ENCODE data around the gene OR1L8.
"Not testable (repeated sequence)": the region's sequence is repeated elsewhere in the genome, so short reads cannot be mapped to it uniquely, and the experiment has no call there.

The OR1L8 gene

DNA sequence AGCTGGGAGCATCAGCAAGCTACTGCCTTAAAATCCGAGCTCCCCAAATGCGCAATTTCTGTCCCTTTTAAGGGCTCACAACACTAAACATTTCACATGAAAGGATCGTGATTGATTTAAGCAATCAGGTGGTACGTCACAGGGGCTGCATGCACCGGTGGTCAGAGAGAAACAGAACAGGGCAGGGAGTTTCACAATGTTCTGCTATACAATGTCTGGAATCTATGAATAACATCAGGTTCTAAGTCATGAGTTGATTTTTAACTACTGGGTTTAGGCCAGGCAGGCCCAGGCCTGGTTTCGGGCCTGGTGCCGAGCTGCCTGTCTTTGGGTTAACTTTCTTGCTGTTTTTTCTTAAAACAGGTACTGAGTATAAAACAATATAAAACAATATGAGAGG, 46.1 kb downstream of the OR1L8 start:
- not testable (repeated sequence) for H3K4me3 ChIP-seq (ENCODE audit: low read depth, low read length); H3K4ac ChIP-seq (ENCODE audit: low read depth, low read length); H2BK120ac ChIP-seq (ENCODE audit: insufficient read depth, low read length, poor library complexity); H3K36me3 ChIP-seq (ENCODE audit: control insufficient read depth in 1 of 2, insufficient read depth in 2 of 2, low read length in 2 of 2); H3K9ac ChIP-seq (ENCODE audit: low read length); H3K79me2 ChIP-seq (ENCODE audit: control insufficient read depth, insufficient read depth, low read length, poor library complexity); H3K4me2 ChIP-seq (ENCODE audit: low read length); H4K91ac ChIP-seq (ENCODE audit: low read depth, low read length); H3K18ac ChIP-seq (ENCODE audit: low read length); H3K79me1 ChIP-seq (ENCODE audit: low read length); H4K12ac ChIP-seq (ENCODE audit: low read depth, low read length); H2BK12ac ChIP-seq (ENCODE audit: low read length); H3K9me3 ChIP-seq (ENCODE audit: insufficient read depth, low read depth, low read length); H2BK5ac ChIP-seq (ENCODE audit: low read depth, low read length, poor library complexity); H2AK5ac ChIP-seq (ENCODE audit: low read length); H2AFZ ChIP-seq (ENCODE audit: insufficient read depth, low read length, poor library complexity); H3K27ac ChIP-seq (ENCODE audit: low read depth, low read length); DNase-seq; H3K23ac ChIP-seq (ENCODE audit: low read length); H3K27me3 ChIP-seq (ENCODE audit: insufficient read depth, low read length); H3K4me1 ChIP-seq (ENCODE audit: control insufficient read depth in 1 of 2, insufficient read depth in 2 of 2, low read length in 2 of 2); H4K8ac ChIP-seq (ENCODE audit: low read depth, low read length); H3K14ac ChIP-seq (ENCODE audit: low read length)
- no CpG with 5 or more reads among the region's 7 CpGs for WGBS (ENCODE audit: extremely low coverage, insufficient coverage, insufficient read length)

DNA sequence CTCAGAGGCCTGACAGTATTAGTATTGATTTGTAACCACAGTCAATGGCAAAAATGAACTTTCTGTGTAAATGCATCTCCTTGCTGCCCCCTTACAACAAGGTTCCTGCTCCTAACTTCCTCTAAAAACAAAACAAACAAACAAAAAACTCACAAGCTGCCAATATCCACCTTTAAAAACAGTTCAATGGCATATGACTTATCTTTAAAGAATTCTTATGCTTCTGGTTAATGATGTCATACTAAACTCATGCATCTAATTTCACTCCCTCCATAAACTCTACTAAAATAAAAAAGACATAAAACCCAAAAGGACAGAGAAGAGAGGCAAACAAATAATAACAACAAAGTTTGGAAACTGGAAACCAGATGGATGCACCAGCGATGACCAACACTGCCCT, 47.0 kb downstream of the OR1L8 start:
- Histone ChIP-seq H2AFZ (ENCODE audit: insufficient read depth, low read length, poor library complexity) (no peak overlapping the region), H3K27ac (ENCODE audit: low read depth, low read length) (no peak overlapping the region), H3K9ac (ENCODE audit: low read length) (no peak overlapping the region), H3K79me2 (ENCODE audit: control insufficient read depth, insufficient read depth, low read length, poor library complexity) (no peaks in the 10 kb centered on the region), H3K4me1 (ENCODE audit: control insufficient read depth in 1 of 2, insufficient read depth in 2 of 2, low read length in 2 of 2) (no peaks in the 10 kb centered on the region), H3K79me1 (ENCODE audit: low read length) (no peaks in the 10 kb centered on the region), H2BK12ac (ENCODE audit: low read length) (no peak overlapping the region), H3K4me2 (ENCODE audit: low read length) (no peak overlapping the region), H3K4me3 (ENCODE audit: low read depth, low read length) (no peak overlapping the region), H2BK5ac (ENCODE audit: low read depth, low read length, poor library complexity) (no peak overlapping the region), H2BK120ac (ENCODE audit: insufficient read depth, low read length, poor library complexity) (no peak overlapping the region), H4K12ac (ENCODE audit: low read depth, low read length) (no peak overlapping the region), H3K36me3 (ENCODE audit: control insufficient read depth in 1 of 2, insufficient read depth in 2 of 2, low read length in 2 of 2) (no peaks in the 10 kb centered on the region), H3K23ac (ENCODE audit: low read length) (no peak overlapping the region), H3K14ac (ENCODE audit: low read length) (no peak overlapping the region), H4K91ac (ENCODE audit: low read depth, low read length) (no peak overlapping the region), H3K18ac (ENCODE audit: low read length) (no peak overlapping the region), H3K9me3 (ENCODE audit: insufficient read depth, low read depth, low read length) (peaks cover 5% of the 10 kb centered on the region), H4K8ac (ENCODE audit: low read depth, low read length) (no peak overlapping the region), H2AK5ac (ENCODE audit: low read length) (no peak overlapping the region), H3K27me3 (ENCODE audit: insufficient read depth, low read length) (no peaks in the 10 kb centered on the region), H3K4ac (ENCODE audit: low read depth, low read length) (no peak overlapping the region)
- DNase-seq = no peak
- no CpG with 5 or more reads among the region's 1 CpG for WGBS (ENCODE audit: extremely low coverage, insufficient coverage, insufficient read length)

DNA sequence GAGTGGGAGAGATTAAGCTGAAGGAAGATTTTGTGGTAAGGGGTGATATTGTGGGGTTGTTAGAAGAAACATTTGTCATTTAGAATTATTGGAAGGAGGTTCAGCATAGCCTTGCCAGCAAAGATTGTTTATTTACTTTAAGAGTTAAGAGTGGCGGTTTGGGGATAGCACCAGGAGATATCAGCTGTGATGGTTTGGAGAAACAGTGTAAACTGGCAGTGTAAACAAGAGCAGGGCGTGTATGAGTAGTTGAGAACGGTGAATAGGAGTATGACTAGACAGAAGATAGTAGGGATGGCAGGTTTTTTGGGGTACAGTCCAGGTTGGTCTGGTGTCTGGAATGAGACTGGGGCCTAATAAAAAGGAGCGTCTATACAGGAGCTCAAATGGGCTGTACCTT, 52.0 kb downstream of the OR1L8 start:
- not testable (repeated sequence) for H2BK12ac ChIP-seq (ENCODE audit: low read length); H2BK5ac ChIP-seq (ENCODE audit: low read depth, low read length, poor library complexity); H2AFZ ChIP-seq (ENCODE audit: insufficient read depth, low read length, poor library complexity); H2BK120ac ChIP-seq (ENCODE audit: insufficient read depth, low read length, poor library complexity); H3K4me1 ChIP-seq (ENCODE audit: control insufficient read depth in 1 of 2, insufficient read depth in 2 of 2, low read length in 2 of 2); H3K27ac ChIP-seq (ENCODE audit: low read depth, low read length); H2AK5ac ChIP-seq (ENCODE audit: low read length); H3K23ac ChIP-seq (ENCODE audit: low read length); H3K4me2 ChIP-seq (ENCODE audit: low read length); H3K36me3 ChIP-seq (ENCODE audit: control insufficient read depth in 1 of 2, insufficient read depth in 2 of 2, low read length in 2 of 2); H4K8ac ChIP-seq (ENCODE audit: low read depth, low read length); H3K4ac ChIP-seq (ENCODE audit: low read depth, low read length); H3K27me3 ChIP-seq (ENCODE audit: insufficient read depth, low read length); H3K79me1 ChIP-seq (ENCODE audit: low read length); H4K12ac ChIP-seq (ENCODE audit: low read depth, low read length); H3K14ac ChIP-seq (ENCODE audit: low read length); DNase-seq; H3K79me2 ChIP-seq (ENCODE audit: control insufficient read depth, insufficient read depth, low read length, poor library complexity); H4K91ac ChIP-seq (ENCODE audit: low read depth, low read length); H3K9ac ChIP-seq (ENCODE audit: low read length); H3K4me3 ChIP-seq (ENCODE audit: low read depth, low read length); H3K18ac ChIP-seq (ENCODE audit: low read length)
- no CpG with 5 or more reads among the region's 4 CpGs for WGBS (ENCODE audit: extremely low coverage, insufficient coverage, insufficient read length)
- H3K9me3 ChIP-seq (ENCODE audit: insufficient read depth, low read depth, low read length) = peaks cover 13% of the 10 kb centered on the region

DNA sequence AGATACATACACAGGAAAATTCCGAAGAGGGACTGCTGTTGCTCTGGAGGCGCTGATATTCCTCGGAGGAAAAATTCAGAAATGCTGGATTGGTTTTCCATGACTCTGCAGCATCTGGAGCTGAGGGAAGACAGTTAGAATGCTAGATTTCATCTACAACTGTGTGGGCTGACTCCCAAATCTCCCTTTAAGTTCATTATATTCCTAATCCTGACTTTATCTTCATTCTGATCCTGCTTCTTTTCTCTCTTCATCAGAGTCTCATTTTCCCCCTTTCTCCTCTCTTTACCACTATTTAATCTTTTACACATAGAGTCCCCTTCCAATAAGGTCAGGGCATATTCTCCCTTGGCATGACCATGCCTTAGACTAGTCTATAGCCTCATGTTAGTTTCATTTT, 56.0 kb downstream of the OR1L8 start, which contains the start of gene OR1N1:
TSS of gene OR1N1 (minus strand) at position 101 of the 400 bp plus-strand sequence. CDS start at position 101, 0 bp downstream.
- Histone ChIP-seq H3K4ac (ENCODE audit: low read depth, low read length) (no peak within 1 kb of the TSS), H3K14ac (ENCODE audit: low read length) (no peak within 1 kb of the TSS)
- no CpG with 5 or more reads among the region's 3 CpGs for WGBS (ENCODE audit: extremely low coverage, insufficient coverage, insufficient read length)

More for the DNA sequence above, 56.0 kb downstream of the OR1L8 start, which contains the start of gene OR1N1:
- Histone ChIP-seq H2AFZ (ENCODE audit: insufficient read depth, low read length, poor library complexity) (no peak within 1 kb of the TSS), H4K12ac (ENCODE audit: low read depth, low read length) (no peak within 1 kb of the TSS), H3K27me3 (ENCODE audit: insufficient read depth, low read length) (no peaks in the 10 kb centered on the region), H3K9ac (ENCODE audit: low read length) (no peak within 1 kb of the TSS), H2BK12ac (ENCODE audit: low read length) (no peak within 1 kb of the TSS), H4K91ac (ENCODE audit: low read depth, low read length) (no peak within 1 kb of the TSS), H3K18ac (ENCODE audit: low read length) (no peak within 1 kb of the TSS), H3K4me2 (ENCODE audit: low read length) (no peak within 1 kb of the TSS), H2BK120ac (ENCODE audit: insufficient read depth, low read length, poor library complexity) (no peak within 1 kb of the TSS), H3K79me2 (ENCODE audit: control insufficient read depth, insufficient read depth, low read length, poor library complexity) (no peaks in the 10 kb centered on the region), H2BK5ac (ENCODE audit: low read depth, low read length, poor library complexity) (no peak within 1 kb of the TSS), H3K4me1 (ENCODE audit: control insufficient read depth in 1 of 2, insufficient read depth in 2 of 2, low read length in 2 of 2) (no peaks in the 10 kb centered on the region), H3K79me1 (ENCODE audit: low read length) (no peaks in the 10 kb centered on the region), H4K8ac (ENCODE audit: low read depth, low read length) (no peak within 1 kb of the TSS), H3K9me3 (ENCODE audit: insufficient read depth, low read depth, low read length) (peaks cover 13% of the 10 kb centered on the region), H3K36me3 (ENCODE audit: control insufficient read depth in 1 of 2, insufficient read depth in 2 of 2, low read length in 2 of 2) (no peaks in the 10 kb centered on the region), H3K23ac (ENCODE audit: low read length) (no peak within 1 kb of the TSS), H2AK5ac (ENCODE audit: low read length) (no peak within 1 kb of the TSS), H3K27ac (ENCODE audit: low read depth, low read length) (no peak within 1 kb of the TSS), H3K4me3 (ENCODE audit: low read depth, low read length) (no peak within 1 kb of the TSS)
- DNase-seq = no peak
